GM19099 (cell line): ENCODE measurements around the gene HUNK.

Experiments used
- POLR2A ChIP-seq: IDR thresholded peaks from 3 replicates; pipeline ENCODE4 v1.6.1; 2011; ENCODE audit warnings: low read depth; ENCODE audit not compliant: insufficient read length; ENCODE audit errors: extremely low read depth

Gene HUNK

DNA sequence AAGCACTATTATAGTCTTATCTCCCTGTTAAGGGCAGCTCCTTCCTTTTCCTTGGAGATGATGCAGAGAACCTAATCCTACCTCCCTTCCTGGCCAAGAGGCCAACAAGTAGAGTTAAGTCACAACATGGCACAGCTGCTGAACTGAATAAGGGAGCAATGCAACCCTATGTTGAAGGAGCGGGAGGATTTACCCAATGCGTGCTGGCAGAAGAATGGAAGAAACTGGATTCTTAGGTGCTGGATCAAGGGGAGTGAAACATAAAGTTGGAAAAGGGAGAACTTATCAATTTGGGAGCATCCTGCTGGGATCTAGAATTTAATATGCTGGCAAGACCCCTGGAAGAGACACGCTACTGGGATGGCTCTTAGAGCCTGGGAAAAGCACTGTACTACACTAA lies 12.0 kb upstream of the HUNK start:
- no peak for TF ChIP-seq POLR2A

DNA sequence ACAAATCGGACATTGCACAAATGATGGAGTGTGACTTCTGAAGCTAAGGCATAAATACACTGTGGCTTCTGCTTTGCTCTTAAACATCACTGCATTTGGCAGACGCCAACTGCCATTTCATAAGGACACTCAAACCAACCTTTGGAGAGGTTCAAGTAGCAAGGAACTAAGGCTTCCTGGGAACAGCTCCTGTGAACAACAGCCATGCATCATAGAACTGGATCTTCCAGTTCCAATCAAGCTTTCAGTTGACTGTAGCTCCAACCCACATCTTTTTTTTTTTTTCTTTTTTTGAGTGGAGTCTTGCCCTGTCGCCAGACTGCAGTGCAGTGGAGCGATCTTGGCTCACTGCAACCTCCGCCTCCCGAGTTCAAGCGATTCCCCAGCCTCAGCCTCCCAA lies 10.7 kb upstream of the HUNK start:
- TF ChIP-seq POLR2A: no peak

DNA sequence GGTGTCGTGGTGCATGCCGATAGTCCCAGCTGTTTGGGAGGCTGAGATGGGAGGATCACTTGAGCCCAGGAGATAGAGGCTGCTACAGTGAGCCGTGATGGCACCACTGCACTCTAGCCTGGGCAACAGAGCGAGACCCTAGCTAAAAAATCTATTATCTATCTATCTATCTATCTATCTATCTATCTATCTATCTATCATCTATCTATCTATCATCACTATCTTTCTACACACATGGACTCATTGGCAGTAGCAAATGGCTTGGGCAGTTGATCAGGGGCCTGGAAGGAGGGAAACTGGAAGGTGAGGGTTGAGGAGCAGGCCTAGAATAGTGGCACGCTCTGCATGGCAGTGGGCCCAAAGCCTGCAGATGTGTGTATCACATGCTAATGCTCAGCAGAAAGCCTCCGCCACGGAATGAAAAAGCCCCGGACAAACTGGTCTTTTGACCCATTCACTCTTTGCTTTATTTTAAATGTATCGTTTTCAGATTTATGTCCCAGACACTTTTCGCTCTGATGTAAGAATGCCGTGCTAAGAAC lies 7.3 kb upstream of the HUNK start:
- TF ChIP-seq POLR2A: no peak

DNA sequence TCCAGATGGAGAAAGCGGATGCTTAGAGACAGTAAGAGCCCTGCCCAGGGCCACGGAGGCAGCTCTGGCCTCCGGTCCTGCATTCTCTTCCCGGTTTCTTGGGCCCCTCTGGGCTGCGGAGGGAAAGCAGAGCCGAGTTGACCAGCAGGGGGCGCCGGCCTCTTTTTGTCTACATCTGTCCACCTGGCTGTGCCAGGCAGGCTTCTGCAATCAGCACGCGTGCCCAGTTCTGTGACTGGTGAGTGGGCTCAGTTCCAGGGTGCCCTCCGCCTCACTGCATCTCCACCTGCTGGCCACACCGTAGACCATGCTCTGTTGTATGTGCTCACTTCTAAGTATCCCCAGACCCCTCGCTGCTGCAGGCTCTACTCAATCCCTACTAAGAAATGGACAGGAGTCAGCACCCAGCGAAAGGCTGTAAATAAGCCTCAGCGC lies 6.7 kb upstream of the HUNK start:
- no peak for TF ChIP-seq POLR2A

DNA sequence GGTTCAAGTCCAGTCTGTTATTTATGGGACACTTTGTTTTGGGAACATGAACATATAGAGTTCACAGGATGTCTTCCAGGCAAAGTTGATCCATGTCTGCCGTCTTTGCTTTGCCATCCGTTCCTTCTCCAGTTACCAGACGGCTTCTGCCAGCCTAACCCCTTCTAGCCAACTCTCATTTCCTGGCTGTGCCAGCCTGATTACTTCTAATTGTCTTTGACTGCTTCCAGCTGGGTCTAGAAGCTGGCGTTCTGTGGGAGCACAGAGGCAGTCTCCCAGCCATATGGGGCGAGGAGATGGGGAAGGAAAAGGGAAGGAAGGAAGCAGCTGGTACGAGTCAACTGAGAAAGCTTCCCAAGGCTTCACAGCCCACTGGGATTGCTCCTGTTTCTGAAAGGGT lies 3.1 kb upstream of the HUNK start:
- TF ChIP-seq POLR2A: no peak

DNA sequence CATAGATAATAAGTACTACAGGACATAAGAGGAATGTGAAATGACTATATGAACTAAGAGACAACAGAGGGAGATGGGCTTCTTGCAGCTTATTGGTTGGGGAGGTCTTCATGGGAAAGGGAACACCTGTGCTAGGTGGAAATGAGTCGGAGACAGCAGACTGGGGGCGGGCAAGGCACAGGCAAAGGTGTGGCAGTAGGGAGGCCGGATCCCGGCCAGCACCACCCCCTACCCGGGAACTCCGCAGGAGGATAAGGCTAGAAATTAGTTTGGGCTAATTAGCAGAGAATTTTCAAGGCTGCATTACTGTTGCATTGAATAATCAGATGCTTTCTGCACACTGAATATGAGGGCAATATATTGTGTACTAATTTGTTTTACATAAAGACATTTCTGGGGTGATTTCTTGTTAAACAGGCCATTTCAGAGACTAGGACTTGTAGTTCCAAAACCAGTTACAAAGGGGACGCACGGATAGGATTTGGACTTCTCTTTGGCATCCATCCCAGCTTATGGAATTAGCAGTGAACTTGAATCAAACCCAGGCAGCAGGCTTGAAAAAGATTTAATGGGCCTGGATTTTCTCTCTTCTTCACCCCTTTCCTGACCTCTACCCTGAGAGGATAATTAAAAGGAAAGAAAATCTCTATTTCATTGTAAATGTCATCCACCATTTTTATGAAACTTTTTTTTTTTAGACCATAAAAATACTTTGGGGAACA lies 2.2 kb upstream of the HUNK start:
- no peak for TF ChIP-seq POLR2A

DNA sequence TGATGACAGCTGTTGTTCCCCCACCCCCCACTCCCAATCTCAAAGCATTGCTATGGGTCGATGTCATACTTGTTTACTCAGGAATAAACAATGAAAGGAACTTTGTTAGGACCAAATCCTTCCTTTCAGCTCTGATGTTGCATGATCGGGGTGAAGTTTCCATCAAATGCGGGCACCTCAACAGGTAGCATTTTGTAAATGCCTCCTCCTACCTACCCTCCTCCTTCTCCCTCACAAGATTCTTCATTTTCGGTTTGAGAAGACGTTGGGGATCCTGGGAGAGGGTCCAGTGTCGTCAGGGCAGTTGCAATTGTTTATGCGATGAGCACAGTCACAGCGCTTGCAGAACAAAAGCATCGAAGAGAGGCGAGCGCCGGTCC lies 758 bp upstream of the HUNK start:
- TF ChIP-seq POLR2A: no peak

DNA sequence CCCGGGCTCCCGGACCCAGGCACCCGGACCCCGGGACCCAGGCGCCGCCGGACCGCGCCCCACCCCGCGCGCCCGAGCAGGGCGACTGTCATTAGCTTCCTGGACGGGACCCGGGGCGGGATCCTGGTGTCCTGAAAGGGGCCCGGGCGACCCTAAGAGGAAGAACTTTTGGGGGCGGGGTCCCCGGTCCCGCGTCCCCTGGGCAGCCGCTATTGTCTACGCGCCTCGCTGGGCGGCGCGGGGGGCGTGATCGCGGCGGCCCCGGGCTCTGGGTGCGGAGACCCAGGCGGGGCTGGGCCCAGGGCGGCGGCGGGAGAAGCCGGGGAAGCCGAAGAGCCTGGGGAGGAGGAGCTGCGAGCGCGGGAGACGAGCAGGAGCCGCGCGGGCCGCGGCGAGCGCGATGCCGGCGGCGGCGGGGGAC lies 465 bp downstream of the HUNK start:
- TF ChIP-seq POLR2A: no peak

DNA sequence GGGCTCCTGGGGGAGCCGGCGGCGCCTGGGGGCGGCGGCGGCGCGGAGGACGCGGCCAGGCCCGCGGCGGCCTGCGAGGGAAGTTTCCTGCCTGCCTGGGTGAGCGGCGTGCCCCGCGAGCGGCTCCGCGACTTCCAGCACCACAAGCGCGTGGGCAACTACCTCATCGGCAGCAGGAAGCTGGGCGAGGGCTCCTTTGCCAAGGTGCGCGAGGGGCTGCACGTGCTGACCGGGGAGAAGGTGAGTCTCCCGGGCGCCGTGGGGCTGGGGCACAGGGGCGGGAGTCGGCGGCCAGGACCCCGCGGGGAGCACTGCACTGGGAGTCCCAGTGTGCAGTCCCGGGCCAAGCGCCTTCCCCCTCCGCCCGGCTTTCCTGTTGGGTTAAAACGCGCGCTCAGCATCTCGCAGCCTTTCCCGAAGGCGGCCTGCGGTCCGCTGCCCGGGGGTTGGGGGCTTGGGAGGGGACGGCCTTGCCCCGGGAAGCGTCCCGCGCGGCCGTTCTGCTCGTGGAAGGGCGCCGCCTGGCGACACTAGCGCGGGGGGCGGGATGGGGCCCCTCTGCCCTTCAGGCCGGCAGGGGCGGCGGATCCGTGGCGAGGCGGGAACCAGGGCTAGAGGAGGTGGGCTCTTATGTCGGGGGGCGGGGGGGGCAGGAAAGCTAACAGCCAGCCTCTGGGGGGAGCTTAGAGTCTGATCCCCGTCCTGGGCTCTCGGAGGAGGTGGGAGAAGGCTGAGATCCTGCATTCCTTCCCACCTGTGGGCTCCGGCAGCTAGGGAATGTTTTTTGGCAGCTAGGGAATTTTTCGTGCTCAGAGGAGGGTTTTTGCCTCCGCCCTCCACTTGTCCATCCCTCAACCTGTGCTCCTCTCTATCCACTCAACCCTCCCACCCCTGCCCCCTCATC lies 1.1 kb downstream of the HUNK start:
- no peak for TF ChIP-seq POLR2A

DNA sequence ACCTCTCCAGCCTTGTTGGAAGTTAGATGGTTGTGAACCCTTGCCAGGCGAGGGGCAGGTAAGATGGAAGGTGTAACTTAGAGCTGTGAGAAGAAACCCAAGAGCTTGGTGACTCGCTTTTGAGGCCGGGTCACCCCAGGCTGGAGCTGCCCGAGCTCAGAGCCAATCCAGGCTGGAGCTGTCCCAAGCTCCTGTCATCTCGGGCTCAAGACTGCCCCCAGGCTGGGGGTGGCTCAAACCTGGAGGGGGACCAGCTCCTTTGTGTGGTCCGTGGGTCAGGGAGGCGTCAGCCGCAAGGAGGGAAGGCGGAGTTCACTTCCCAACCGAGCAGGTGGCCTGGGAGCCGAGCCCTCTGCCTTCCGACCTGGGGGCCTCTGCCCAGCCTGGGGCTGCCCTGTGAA lies 2.0 kb downstream of the HUNK start:
- no peak for TF ChIP-seq POLR2A

DNA sequence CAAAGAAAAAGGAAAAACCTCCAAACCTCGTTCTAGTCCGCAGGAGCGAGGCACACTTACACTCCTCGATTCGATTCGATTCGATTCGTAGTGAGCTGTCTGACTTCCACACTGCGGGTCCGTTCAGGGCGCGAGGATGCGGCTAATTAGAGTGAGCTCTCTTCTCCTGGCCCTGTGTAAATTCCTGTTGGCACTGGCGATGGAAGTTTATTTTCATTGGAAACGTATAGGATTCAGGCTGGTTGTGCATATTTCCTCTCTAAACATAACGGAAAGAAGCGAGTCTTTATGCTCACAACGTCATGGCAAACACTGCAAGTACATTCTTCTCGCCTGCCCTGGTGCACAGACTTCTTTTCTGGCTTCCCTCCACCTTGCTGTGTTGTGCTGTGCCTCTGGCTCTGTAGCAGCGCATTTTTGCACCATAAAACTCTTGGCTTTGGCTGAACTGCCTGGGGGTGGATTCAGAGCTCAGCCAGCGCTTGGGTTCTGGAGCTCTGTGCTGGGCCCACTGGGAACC lies 2.7 kb downstream of the HUNK start:
- TF ChIP-seq POLR2A: no peak

DNA sequence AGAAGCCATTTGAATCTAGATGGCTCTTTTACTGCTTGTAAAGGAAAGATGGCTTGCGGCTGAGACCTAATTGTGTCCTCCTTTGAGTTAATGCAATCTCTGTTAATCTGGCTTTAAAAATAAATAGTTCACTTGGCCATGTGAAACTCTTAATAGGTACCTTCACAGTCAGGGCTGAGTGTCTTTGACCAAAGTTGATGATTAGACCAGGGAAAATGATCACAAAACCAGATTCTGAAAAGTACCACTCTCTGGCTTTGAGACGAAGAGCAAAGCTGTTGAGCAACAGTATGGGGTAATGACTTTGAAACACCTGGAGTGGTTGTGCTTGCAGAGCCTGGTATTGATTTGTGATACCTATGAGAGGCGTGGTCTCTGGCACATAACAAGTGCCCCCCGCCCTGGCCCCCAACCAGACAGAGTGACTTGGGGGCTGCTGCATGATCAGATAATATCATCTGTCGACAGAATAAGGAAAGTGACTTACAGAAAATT lies 4.7 kb downstream of the HUNK start:
- TF ChIP-seq POLR2A: no peak

DNA sequence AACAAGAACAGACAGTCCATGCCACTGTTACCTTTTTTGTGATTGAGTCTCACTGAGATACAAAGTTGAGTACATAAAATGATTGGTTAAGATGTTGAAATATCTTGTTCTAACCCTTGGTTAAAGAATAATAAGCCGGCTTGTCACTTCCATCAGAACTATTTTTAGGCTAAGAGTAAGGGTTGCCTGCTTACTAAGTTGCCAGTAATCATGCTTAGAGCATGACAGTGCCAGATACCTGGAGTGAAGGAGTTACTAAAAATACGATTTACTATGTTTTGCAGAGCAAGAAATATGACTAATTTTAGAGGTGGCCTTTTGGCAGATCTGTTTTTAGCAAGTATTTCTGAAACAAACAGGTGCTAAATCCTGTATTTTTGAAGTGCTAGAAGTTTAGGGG lies 6.0 kb downstream of the HUNK start:
- no peak for TF ChIP-seq POLR2A

DNA sequence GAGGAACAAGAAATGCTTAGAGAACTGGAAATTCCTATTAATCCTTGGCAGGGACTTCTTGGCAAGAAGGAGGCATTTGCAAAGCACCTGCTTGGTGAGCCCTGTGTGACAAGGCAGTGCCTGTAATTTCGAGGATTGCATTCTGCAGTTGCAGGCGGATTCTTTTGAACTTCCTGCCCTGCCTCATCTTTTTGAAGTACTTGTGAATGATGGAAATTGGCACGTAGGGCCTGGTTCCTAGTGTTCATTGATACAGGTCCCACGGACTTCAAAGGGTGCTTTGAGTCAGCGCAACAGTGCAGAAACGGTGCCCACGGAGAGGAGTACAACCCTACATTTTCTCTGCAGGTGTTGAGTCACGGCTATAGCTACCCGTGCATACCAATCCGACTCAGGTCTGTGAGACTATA lies 6.4 kb downstream of the HUNK start:
- TF ChIP-seq POLR2A: no peak

DNA sequence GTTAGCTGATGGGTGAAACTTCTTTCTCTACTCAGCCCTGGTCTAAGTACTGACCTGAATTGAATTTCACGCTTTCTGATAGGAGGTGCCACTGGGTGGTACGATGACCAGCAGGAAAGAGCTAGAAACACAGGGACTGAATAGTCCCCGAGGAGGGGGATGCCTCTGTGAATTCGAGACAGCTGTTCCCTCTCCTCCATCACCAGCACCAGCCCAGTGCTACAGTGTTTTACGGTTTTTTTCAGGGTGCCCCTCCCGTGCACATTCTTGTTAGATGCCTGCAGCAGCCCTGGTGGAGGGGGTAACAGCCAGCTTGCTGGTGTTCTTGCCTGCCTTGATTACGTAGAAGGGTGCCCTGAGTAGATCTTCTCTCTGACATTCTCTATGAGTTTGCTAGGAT lies 7.1 kb downstream of the HUNK start:
- TF ChIP-seq POLR2A: no peak

DNA sequence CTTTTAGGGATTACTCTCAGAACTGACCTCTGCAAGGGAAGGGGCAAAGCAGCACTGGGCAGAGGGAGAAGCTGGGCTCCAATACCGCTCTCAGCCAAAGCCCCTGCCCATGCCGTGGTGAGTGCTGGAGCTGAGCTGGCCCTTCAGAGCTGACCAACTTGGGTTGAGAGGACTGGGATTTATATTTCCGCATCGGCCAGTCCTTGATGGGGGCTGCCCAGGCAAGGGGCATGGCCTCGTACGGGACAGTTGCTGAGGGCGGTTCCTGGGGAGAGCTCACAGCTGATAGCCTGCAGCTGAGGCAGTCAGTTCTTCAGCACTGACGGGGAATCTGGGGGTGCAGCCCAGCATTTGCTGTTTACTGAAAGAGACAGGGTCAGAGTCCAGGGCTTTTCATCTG lies 8.0 kb downstream of the HUNK start:
- no peak for TF ChIP-seq POLR2A

DNA sequence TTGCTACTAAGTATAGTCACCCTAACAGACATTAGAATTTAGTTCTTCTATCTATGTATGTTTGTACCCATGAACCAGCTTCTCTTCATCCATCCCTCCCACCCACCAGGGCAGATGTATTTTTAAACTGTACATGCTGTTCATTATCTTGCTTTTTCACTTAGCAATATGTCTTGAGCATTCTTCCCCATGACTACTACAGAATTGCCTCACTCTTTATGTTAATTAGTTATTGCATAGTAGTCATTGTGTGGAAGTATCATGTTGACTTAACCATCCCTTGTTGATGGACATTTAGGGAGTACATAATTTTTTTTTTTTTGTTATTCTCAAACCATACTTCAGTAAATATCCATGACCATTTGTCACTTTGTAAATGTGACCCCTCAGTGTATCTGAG lies 9.9 kb downstream of the HUNK start:
- TF ChIP-seq POLR2A: no peak
